IPS-20b (cell line): ENCODE results near the gene ADCY9.

Experiments used
- H3K27ac ChIP-seq: one replicate; pipeline ENCODE4 v1.5.1; 2013; ENCODE audit warnings: low read length
- H3K27me3 ChIP-seq: 2 replicates; pipeline ENCODE4 v1.6.1; 2013; ENCODE audit warnings: mild to moderate bottlenecking, low read length, inconsistent platforms; ENCODE audit not compliant: insufficient read depth
- H3K36me3 ChIP-seq: 2 replicates; pipeline ENCODE4 v1.6.1; 2013; ENCODE audit warnings: low read depth, mild to moderate bottlenecking, inconsistent platforms, low read length, moderate library complexity; ENCODE audit not compliant: insufficient read depth
- H3K4me1 ChIP-seq: 2 replicates; pipeline ENCODE4 v1.6.1; 2013; ENCODE audit warnings: mild to moderate bottlenecking, control low read depth, inconsistent platforms, low read length, moderate library complexity; ENCODE audit not compliant: insufficient read depth
- H3K4me3 ChIP-seq: 2 replicates; pipeline ENCODE4 v1.5.1; 2013; ENCODE audit warnings: mild to moderate bottlenecking, low read length, inconsistent platforms
- H3K9ac ChIP-seq: 2 replicates; pipeline ENCODE4 v1.6.1; 2013; ENCODE audit warnings: low read depth, mild to moderate bottlenecking, inconsistent platforms, low read length, moderate library complexity
- H3K9me3 ChIP-seq: 2 replicates; pipeline ENCODE4 v1.6.1; 2013; ENCODE audit warnings: mild to moderate bottlenecking, low read depth, low read length, inconsistent platforms; ENCODE audit not compliant: insufficient read depth

Gene ADCY9

DNA sequence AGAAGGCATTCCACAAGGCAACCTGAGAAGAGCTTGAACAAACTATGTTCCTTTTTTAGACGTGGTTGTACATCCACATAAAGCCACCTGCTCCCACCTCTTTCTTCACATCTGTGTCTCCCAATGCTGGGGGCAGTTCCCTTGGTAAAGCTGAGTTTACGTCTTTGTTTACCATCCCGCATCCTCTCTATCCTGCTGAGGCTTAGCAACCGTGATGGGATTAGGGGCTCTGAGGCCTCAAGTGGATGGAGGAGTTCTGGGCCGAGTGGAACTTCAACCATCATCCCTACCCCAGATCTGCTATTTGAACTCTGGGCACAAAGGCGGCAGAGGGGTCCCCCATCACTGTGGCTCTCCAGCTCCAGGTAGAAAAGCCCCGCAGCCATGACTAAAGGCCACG lies 141.5 kb downstream of the ADCY9 start:
- no peak overlapping the region for H3K27ac ChIP-seq
- H3K4me1 ChIP-seq: no peaks in the 10 kb centered on the region
- H3K27me3 ChIP-seq: no peaks in the 10 kb centered on the region
- no peaks in the 10 kb centered on the region for H3K36me3 ChIP-seq
- no peak overlapping the region for H3K9ac ChIP-seq
- no peak overlapping the region for H3K4me3 ChIP-seq
- no peaks in the 10 kb centered on the region for H3K9me3 ChIP-seq

DNA sequence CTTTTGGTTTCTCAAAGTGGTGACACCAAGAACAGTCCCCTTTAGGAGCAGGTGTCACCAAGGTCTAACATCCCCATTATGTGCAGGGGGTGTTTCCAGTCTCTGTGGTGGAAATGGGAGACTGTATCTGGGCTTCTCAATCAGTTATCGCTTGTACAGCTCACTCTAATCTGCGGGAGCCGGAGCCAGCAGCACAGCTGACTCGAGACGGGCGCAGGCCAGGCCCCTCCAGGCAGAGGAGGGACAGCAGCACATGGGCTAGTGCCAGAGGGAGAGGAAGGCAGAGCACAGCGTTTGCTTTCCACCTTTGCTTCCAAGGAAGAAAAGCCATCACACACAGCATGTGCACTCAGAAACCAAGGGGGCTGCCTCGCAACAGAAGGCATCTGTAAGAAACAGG lies 144.5 kb downstream of the ADCY9 start:
- Histone ChIP-seq H3K27me3 (no peaks in the 10 kb centered on the region), H3K9me3 (no peaks in the 10 kb centered on the region), H3K4me1 (no peaks in the 10 kb centered on the region), H3K4me3 (no peak overlapping the region), H3K9ac (no peak overlapping the region), H3K36me3 (no peaks in the 10 kb centered on the region), H3K27ac (no peak overlapping the region)

DNA sequence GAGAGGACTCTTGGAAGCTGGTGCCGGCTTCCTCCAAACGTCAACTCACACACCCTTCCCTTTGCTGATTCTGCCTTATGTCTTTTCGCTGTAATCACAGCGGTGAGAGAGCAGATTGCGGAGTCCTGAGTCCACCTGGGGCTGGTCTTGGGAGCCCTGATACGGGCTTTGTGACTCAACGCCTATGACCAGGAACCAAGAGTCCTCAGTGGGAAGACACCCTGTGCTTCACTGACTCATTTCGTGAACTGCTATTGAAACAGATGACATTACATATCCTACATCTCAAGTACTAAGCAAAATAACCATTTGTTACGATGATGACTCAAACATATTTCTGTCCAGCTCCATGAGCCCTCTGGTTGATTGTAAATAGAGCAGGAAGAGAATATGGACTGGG lies 145.0 kb downstream of the ADCY9 start:
- H3K27me3 ChIP-seq: no peaks in the 10 kb centered on the region
- no peaks in the 10 kb centered on the region for H3K36me3 ChIP-seq
- no peak overlapping the region for H3K27ac ChIP-seq
- no peak overlapping the region for H3K9ac ChIP-seq
- no peaks in the 10 kb centered on the region for H3K9me3 ChIP-seq
- H3K4me3 ChIP-seq: no peak overlapping the region
- no peaks in the 10 kb centered on the region for H3K4me1 ChIP-seq

DNA sequence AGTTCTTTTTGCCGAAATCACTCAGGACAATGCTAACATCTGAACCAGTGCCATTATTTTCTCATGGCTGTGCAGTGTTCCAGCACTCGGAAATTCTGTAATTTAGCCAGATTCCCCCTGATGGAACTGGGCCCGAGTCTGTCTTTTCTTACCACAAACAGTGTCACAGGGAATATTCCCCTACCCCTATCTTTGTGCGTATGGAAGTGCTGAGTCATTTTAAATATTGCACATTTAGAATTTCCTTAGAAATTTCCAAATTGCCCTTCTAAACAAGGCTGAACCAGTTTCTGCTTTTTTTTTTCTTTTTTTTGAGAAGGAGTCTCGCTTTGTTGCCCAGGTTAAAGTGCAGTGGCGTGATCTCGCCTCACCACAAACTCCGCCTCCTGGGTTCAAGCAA lies 147.7 kb downstream of the ADCY9 start:
- Histone ChIP-seq H3K36me3 (no peaks in the 10 kb centered on the region), H3K27ac (no peak overlapping the region), H3K9me3 (no peaks in the 10 kb centered on the region), H3K9ac (no peak overlapping the region), H3K4me3 (no peak overlapping the region), H3K4me1 (peaks cover 1% of the 10 kb centered on the region; the same call in 1 of the 2 replicates), H3K27me3 (peaks cover under 1% of the 10 kb centered on the region; the same call in 1 of the 2 replicates)

DNA sequence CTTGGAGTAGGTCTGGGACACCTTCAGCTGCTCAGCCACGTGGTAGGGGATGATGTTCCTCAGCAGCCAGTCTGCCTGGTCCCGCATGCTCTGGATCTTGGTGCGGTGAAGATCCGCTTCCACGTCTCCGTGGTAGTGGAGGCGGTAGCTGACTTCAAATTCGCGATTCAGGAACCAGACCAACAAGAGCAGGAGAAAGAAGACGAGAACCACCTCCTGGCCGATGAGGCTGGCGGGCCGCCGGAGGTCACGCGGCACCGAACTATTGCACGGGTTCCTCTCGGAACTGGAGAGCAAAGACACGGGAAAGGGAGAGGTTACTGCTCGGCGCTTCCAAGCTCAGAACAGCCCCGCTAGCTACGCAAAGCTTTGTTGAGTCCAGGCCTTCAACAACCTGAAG lies 149.6 kb downstream of the ADCY9 start:
- H3K9me3 ChIP-seq: no peaks in the 10 kb centered on the region
- no peak overlapping the region for H3K4me3 ChIP-seq
- no peak overlapping the region for H3K9ac ChIP-seq
- peaks cover 5% of the 10 kb centered on the region; the same call in 1 of the 2 replicates for H3K27me3 ChIP-seq
- H3K36me3 ChIP-seq: no peaks in the 10 kb centered on the region
- no peak overlapping the region for H3K27ac ChIP-seq
- peaks cover 6% of the 10 kb centered on the region; the same call in 1 of the 2 replicates for H3K4me1 ChIP-seq

DNA sequence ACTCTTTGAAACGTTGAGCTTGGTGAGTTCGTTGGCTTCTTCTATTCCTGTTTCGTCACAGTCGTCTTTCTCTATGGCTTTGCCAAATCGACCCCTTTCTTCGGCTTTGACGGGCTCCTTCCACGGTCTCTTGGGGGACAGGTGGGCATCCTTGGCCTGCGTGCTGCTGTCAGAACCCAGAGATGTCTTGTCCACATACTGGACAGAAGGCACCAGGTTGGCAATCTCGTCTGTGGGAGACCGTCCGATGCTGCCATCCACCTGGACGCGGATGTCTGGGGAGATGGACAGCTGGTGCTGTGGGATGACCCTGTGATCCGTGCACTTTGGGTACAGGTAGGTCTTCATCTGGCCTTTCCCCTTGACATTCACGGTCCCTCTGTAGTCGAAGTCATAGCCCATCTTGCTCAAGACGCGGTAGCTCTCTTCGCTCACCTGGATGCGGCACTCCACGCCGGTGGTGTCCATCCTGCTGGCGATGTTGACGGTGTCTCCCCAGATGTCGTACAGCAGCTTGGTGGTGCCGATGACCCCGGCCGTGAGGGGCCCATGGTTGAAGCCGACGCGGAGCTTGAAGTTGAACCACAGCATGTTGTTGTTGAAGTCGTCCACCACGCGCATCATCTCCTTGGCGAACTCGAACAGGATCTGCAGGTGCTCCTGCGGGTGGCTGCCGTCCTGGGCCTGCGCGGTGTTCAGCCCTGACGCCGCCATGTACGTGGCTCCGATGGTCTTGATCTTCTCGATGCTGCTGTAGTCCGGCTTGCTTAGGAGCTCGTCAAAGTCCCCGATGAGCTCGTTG lies 150.3 kb downstream of the ADCY9 start:
- Histone ChIP-seq H3K36me3 (no peaks in the 10 kb centered on the region), H3K27me3 (peaks cover 5% of the 10 kb centered on the region; the same call in 1 of the 2 replicates), H3K4me1 (peaks cover 6% of the 10 kb centered on the region; the same call in 1 of the 2 replicates), H3K9me3 (no peaks in the 10 kb centered on the region), H3K9ac (no peak overlapping the region), H3K27ac (no peak overlapping the region), H3K4me3 (no peak overlapping the region)

DNA sequence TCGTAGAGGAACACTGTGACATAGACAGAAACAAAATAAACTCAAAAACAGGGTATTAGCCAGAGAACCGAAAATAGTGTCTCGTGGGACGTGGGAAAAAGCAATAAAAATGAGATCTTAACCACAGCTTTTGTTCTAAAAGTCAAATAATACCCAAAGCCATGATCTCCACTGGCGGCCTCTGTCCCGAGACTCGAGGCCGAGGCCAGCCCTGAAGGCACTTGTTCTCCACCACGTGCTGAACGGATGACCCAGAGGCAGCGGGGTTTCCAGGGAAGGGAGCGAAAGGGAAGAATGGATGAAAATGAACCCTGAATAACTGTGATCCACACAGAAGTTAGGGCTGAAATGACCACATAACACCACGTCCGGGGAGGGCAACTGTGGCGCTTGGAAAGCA lies 150.9 kb downstream of the ADCY9 start:
- Histone ChIP-seq H3K9me3 (no peaks in the 10 kb centered on the region), H3K27ac (no peak overlapping the region), H3K36me3 (no peaks in the 10 kb centered on the region), H3K4me1 (peaks cover 6% of the 10 kb centered on the region; the same call in 1 of the 2 replicates), H3K9ac (no peak overlapping the region), H3K27me3 (peaks cover 5% of the 10 kb centered on the region; the same call in 1 of the 2 replicates), H3K4me3 (no peak overlapping the region)

DNA sequence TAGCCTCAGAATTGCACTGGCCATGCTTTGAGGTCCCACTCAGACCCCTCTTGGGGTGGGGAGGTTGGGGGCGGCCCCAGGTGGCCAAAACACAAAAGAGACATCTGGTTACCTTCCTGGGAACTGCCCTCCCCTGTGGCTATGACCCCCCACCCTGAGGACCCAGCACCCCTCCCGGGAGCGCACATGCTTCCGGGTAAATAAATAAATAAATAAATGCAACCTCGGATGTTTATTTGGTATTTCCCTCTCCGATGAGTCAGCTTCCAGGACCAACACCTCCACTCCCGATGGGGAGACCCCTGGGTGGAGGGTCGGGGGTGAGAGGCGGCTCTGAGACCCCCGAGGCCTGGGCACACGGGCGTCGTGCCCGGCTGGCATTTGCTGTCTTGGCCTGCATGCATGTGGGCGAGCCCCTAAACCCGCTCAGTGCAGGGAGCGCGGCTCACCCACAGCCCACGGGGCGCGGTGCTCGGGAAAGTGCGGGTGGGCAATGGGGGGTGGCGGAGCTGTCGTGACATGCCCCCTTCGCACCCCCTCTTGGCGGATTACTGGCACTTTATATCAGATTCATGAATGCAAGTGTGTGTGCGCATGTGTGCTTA lies 151.5 kb downstream of the ADCY9 start:
- no peak overlapping the region for H3K27ac ChIP-seq
- H3K9ac ChIP-seq: no peak overlapping the region
- peaks cover 6% of the 10 kb centered on the region; the same call in 1 of the 2 replicates for H3K4me1 ChIP-seq
- no peak overlapping the region for H3K4me3 ChIP-seq
- H3K9me3 ChIP-seq: no peaks in the 10 kb centered on the region
- H3K36me3 ChIP-seq: no peaks in the 10 kb centered on the region
- peaks cover 5% of the 10 kb centered on the region; the same call in 1 of the 2 replicates for H3K27me3 ChIP-seq

DNA sequence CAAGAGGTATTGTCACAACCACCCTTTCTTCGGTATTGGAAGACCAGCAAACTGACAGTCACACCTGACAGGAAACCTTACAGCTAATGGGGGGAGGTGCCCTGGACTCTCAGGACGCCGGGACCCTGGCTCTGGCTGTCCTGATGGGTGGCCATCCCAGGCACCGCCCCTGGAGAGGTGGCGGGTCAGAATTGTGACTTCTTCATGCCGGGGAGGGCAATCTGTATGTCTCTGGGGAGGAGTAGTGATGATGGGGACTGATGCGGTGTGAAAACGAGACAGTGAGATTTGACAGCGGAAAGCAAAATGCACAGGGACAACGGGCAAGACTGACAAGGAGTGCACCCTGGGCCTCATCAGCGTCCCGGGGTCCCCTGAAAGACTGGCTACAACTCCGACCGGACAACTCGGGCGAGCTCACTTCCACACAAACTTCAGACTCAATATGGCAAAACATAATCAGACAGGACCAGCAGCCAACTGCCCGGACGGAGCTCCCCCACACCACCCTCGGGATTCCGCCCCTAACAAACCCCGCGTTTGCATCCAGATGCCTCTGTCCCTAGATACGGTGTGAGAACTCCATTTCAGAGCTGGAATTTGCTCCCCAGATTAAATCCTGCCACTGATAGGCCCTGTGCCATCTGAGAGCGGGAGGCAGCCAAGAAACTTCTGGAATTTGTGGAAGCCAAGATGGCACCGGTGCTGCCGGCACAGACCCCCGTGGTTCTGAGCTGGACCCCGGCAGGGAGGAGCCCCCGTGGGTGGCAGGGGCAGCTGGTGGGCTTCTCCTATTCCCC lies 152.2 kb downstream of the ADCY9 start:
- Histone ChIP-seq H3K9me3 (no peaks in the 10 kb centered on the region), H3K4me3 (no peak overlapping the region), H3K27ac (no peak overlapping the region), H3K9ac (no peak overlapping the region), H3K4me1 (peaks cover 6% of the 10 kb centered on the region; the same call in 1 of the 2 replicates), H3K36me3 (no peaks in the 10 kb centered on the region), H3K27me3 (peaks cover 5% of the 10 kb centered on the region; the same call in 1 of the 2 replicates)

DNA sequence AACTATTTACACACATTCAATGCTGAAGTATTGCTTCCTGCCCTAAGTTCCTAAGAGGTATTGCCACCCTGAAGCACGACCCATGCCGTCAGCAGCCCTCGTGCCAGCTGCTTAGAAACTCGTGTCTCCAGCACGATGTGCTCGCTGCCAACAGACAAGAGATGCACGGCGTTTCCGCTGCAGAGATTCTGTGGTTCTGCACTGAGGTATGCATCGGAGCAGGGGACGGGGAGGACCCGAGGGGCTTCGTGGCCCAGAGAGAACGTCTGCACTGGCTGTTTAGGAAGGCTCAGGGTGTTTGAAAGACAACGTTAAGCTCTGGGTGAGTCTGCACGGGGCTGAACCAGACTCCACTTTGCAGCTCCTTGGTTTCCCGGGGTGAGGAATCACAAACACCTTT lies 153.0 kb downstream of the ADCY9 start:
- Histone ChIP-seq H3K4me3 (no peak overlapping the region), H3K27me3 (peaks cover 5% of the 10 kb centered on the region; the same call in 1 of the 2 replicates), H3K9ac (no peak overlapping the region), H3K36me3 (no peaks in the 10 kb centered on the region), H3K27ac (no peak overlapping the region), H3K4me1 (peaks cover 6% of the 10 kb centered on the region; the same call in 1 of the 2 replicates), H3K9me3 (no peaks in the 10 kb centered on the region)

DNA sequence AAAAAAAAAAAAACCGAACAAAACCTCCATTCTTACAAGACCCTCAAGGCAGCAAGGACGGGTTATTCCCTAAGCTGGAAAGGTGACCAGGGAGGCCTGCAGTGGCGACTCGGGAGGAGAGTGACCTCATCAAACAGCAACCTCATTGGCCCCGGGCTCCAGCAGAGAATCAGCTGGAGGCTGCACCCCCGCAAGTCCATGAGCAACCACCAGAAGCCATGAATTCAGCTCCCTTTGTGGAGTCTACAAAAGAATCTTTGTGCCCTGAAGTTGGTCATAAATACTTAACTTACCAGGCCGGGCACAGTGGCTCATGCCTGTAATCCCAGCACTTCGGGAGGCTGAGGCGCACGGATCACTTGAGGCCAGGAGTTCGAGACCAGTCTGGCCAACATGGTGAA lies 154.8 kb downstream of the ADCY9 start:
- Histone ChIP-seq H3K27me3 (peaks cover 5% of the 10 kb centered on the region; the same call in 1 of the 2 replicates), H3K9ac (no peak overlapping the region), H3K4me3 (no peak overlapping the region), H3K4me1 (peaks cover 9% of the 10 kb centered on the region; the same call in 1 of the 2 replicates), H3K36me3 (no peaks in the 10 kb centered on the region), H3K9me3 (no peaks in the 10 kb centered on the region), H3K27ac (no peak overlapping the region)
